RPMI8226 (cell line): ENCODE results near the gene REEP6.
"Not testable (repeated sequence)": the region's sequence is repeated elsewhere in the genome, so short reads cannot be mapped to it uniquely, and the experiment has no call there.

Experiments used
- DNase-seq: peaks from one replicate; pipeline ENCODE4 v3.0.0-alpha.2; 2015

REEP6 gene

DNA sequence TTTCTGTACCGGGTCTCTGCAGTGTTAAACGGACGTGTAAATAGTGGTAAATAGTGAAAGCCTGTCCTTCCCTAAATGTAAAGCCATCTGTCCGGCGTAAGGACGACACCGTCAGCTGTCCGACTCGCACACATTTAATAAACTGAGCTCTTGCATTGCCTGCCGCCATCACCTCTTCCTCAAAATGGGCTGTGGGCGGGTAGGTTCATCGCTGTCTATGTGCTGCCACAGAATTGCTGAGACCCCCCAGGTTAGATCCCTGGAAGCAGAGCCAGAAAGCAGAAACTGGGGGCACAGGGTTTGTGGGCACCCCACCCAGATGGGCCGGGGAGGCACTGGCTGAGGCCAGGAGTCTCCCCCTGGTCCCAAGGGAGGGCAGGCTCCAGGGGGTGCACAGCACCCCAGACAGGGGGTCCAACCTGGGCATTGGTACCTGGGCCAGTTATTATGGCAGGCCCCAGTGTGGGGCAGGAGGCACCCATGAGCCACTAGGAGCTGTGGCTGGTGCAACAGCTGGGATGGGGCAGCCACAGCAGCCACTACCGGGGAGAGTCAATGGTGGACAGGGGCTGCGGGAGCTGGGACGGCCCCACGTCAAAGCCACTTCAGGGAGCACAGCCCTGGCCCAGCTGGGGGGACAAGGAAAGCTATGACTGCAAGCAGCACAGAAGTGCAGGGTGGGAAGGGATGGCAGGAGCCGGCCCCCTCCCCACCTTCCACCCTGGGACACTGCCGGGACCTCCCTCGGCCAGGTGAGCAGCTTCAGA lies 17.7 kb upstream of the REEP6 start:
- DNase-seq: no peak

DNA sequence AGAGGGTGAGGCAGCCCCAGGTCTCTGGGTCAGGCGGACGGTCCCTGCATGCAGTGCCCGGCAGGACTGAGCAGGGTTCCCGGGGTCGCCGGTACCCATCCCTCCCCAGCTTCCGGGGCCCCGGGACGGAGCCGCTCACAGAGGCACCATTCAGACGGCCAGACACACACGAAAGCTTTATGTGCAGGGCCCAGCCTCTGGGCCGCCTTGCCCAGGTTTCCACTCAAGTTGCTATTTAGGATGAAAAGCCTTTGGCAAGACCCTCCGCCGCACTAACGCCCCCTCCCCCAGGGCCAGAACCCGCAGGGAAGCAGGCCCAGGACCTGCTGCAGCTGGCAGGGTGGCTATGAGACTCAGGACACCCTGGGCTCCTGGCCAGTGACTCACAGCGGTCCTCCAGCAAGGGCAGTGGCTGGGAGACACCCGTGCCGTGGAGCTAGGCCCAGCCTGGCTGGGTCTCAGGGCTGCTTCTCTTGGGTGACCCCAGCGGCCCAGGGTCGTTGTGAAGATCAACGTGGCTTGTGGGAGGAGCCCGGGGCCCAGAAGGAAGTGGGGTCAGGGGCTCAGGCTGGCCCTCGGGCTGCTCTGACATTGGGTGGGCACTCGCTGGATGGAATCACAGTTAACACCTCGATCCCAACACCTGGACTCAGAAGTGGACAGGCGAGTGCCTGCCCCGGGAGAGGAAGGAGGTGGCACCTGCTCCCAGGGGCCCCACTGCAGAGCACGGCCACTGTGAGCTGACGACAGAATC lies 16.8 kb upstream of the REEP6 start:
- no peak for DNase-seq

DNA sequence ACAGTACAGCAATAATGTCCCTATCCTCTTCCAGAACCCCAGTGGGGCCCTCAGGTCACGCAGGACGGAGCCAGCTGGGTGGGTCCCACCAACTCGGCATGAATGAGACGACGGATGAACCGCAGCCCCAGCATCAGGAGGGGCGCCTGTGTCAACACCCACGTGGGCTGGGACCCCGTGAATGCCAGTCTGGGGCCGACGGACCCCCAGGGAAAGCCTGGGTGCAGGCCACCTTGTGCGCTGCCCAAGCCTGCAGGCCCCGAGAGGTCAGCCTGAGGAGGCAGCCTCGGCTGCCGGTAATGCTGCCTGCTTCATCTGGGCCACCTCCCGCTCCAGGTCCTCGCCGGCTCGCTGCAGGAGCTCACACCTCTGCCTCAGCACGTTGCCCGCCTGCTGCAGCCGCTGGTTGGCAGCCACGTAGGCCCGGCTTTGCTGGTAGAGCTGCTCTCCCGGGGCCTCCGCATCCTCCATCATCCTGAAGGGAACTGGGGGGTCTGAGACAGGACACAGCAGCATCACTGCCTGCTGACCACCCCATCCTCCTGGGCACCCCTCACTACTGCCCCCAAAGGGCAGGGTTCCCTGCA lies 16.1 kb upstream of the REEP6 start:
- no peak for DNase-seq

DNA sequence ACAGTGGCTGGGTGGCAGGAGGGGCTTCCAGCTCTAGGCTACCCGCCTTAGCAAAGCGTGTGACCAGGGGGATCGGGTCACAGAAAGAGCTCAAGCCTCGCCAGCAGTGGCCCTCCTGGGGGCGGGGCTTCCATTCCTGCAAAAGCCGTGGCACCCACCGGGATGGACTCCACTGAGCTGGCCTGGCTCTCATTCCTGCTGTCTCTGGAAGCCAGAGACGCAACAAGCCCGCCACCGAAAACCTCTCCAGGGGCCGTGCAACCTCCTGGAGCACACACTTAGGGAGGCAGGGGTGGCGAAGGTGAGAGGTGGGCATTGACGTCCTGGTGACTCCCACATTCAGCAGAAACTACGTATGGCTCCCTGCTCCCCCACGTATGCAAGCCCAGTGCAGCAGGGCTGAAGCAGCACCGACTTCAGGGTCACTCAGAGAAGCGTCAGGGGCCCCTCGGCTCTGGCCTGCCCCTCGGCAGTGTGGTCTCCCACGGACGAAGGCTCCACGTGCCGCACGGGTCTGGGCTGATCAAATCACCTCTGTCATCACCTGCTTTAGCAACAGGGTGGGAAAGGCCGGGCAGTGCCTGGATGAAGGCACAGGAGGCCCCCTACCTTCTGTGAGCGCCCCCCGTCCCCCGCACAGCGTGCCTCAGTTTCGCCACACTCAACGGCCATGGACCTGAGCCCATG lies 15.1 kb upstream of the REEP6 start:
- DNase-seq: no peak

DNA sequence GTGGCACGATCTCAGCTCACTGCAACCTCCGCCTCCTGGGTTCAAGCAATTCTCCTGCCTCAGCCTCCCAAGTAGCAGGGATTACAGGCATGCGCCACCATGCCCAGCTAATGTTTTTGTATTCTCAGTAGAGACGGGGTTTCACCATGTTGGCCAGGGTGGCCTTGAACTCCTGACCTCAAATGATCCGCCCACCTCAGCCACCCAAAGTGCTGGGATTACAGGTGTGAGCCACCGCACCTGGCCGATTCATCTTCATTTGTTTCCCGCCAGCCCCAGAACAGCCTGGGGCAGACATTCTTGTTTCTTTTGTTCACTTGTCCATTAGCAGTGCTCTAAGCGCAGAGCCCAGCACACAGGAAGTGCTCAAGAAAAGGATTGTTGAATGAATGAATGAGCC lies 13.9 kb upstream of the REEP6 start:
- DNase-seq: not testable (repeated sequence)

DNA sequence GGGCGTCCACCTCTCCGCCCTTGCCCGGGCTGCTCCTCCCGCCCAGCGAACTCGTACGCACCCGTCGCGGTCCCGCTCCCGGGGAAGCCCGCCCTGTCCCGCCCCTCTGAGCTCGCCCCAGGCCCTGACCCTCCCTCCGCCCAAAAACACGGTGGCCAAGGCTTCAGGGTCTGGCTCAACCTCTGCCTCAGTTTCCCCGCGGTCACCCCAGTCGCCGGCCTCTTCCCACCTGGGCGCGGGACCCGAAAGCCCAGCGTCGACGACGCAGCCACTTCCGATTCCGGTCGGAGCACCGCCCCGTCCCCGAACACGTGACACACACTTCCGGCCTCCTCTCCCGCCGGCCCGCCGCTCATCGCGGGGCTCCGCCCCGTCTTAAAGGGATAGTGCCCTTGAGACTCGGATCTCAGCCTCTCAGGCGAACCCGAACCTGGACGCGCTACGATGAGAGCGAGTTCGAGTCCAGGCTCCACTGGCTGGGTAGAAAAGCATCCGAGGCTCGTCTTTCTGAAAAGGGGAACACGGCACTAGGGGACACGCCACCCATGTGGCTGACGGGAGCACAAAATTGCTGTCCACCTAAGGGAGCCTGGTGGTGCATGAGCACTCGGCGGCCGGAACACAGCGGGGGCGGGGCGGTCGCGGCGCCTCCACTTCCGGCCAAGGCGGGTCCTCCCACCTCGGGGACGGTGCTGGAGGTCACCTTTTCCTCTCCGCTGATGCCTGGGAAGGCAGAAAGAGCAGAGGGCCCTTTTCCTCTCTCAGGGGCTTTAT lies 11.9 kb upstream of the REEP6 start, which contains the start of gene C19orf25:
TSS of gene C19orf25 (minus strand) at position 282 of the 774 bp plus-strand sequence. CDS start 312 bp downstream, outside the sequence.
- DNase-seq: peak; percentile 98

DNA sequence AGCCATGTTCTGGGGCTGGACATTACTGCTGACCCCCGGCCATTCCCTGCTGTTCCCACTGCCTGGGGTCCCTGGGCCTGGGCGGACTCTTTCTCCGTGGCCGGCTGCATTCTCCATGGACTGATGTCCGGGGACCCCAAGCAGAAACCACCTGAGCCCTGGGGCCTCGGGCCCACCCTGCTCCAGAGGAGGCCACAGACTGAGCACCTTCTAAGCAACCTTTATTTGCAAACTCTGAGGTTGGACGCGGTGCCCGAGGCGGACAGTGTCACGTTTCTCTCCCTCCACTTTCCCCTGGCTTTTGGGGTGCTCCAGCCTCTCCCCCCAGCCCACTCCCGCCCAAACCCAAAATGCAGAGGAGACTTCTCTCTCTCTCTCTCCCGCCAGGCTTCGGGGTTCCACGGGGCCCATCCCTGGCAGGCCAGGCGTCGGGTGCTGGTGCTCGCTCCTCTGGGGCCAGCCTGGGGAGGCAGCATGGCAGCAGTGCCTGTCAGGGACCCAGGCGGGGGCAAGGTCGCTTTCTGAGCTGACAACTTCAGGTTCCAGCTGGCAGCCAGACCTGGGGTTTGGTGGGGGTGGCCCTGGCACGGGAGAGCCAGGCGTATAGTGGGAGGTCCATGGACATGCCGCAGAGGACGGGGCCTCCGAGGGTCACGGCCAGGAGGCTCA lies 9.6 kb upstream of the REEP6 start:
- DNase-seq: no peak

DNA sequence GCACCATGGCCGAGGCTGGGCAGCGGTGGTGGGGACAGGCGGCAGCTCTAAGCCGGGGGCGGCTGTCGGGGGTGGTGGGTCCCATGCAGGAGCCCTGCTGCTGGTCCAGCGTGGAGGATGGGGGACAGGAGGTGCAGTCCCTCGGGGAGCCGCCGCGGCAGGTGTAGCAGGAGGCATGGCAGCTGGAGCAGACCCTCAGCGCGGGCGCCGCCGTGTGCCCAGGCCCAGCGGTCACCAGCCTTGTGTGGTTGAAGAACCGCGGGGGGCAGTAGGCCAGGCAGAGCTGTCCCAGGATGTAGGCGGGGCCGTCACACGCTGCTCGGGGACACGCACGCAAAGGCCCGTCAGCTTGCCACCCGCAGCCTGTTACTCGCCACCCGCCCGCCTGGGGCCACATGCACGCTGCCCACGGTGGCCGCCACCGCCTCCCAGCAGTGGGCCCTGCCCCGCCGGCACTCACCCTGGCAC lies 9.1 kb upstream of the REEP6 start:
- DNase-seq: no peak

DNA sequence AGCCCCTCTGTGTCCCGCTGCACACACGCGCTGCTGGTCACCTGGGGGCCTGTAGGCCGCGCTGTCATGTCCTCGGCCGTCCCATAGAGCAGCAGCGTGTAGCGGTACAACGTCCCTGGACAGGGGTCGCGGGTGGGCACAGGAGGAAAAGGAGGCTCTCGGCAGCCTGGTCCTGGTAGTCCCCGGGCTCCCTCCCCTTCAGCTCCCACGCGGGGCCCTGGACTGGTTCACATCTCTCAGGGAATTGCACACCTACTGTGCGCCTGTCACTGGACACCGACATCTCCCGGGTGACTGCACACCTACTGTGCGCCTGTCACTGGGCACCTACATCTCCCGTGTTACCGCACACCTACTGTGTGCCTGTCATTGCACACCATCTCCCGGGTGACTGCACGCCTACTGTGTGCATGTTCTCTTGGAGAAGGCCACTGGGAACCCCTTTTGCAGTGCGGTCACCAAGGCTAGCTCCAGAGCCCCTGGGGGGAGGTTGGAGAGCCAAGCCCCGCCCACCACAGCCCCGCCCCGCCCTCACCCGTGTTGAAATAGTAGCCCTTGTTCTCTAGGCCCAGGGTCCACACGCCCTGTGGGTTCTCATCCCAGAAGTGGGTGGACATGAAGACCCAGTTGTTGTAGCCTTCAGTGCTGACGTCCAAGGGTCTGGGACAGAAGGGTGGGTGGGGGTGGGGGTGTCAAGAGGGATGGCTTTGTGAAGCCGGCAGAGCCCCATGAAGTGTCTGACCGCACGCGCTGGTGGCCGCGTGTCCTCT lies 8.4 kb upstream of the REEP6 start:
- no peak for DNase-seq

DNA sequence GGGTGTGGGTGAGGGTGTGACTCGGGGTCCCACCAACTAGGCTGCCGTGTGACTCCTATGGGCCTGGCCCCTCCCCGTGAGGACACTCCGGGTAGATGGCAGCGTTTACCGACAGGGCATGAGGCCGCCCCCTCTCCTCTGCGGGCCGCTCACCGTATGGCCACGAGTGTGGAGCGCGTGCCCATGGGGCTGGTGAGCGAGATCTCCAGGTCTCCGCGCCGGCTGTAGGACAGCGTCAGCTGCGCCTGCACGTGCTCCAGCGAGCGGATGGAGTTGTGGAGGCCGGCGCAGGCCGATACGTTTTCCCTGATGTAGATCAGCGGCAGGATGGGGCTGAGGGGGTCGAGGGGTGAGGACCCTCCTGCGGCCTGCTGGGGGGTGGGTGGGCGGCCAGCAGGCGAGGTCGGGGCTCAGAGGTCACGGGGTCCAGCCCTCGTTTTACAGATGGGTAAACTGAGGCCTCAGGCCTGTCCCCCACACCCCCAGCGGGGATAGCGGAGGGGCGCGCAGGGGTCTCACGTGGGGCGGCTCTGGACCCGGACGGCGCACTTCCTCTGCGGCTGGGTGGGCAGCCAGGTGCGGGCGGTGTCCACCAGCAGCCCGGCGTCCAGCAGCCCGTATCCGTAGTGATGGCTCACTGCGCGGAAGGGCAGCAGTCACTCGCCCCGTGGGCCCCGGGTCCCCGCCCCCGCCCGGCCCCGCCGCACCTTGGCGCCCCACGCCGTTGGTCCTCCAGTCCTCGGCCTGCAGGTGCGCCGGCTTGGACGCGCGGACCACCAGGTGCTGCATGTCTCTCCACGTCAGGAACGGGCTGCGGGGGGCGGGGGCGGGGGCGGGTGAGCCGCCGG lies 7.6 kb upstream of the REEP6 start:
- no peak for DNase-seq

DNA sequence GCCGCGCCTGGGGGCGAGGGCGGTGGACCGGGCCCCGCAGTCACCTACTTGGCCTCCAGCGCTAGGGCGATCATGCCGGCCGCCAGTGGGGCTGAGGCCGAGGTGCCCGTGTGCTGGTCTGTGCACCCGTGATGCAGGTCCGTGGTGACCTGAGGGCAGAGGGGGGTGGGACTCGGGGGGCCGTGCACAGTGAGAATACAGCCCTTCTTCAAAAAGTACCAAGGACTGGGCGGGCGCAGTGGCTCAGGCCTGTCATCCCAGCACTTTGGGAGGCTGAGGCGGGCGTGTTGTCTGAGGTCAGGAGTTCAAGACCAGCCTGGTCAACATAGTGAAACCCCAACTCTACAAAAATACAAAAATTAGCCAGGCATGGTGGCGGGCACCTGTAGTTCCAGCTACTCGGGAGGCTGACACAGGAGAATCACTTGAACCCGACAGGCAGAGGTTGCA lies 7.0 kb upstream of the REEP6 start:
- DNase-seq: no peak

DNA sequence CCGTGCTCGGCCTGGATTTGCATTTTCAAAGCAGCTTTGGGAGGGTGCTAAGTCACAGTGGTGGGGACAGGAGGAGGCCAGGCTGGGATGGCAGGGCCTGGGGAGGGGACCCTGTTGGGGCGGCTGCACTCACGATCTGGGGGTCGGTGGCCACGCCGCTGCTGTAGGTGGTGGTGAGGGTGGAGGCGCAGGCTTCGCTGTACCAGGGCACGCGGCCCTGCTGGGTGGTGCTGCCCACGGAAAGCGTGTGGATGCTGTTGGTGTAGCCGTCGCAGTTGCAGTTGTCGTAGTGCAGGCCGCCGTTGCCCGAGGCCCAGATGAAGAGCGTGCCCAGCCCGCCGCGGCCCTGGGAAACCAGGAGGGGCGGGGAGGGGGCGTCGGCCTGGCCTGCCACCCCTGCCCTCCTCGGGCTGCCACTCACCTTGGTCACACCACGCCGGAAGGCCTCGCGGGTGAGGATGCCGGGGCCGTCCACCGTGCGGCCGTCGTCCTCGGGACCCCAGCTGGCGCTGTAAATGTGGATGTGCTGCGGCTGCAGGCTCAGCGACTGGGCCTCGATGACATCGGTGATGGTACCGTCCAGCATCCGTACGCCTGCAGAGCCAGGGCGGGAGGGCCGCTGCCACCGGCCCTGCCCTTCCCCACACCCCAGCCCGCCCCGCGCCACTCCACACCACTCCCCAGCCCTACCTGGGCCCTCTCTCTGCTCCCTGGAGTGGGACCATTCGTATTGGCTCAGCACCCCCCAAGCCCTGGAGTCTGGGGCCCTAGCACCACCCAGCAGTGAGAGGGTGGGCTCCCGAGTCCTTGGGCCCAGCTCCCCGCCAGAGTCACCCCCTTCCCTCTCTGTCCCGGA lies 4.0 kb upstream of the REEP6 start:
- DNase-seq: no peak

DNA sequence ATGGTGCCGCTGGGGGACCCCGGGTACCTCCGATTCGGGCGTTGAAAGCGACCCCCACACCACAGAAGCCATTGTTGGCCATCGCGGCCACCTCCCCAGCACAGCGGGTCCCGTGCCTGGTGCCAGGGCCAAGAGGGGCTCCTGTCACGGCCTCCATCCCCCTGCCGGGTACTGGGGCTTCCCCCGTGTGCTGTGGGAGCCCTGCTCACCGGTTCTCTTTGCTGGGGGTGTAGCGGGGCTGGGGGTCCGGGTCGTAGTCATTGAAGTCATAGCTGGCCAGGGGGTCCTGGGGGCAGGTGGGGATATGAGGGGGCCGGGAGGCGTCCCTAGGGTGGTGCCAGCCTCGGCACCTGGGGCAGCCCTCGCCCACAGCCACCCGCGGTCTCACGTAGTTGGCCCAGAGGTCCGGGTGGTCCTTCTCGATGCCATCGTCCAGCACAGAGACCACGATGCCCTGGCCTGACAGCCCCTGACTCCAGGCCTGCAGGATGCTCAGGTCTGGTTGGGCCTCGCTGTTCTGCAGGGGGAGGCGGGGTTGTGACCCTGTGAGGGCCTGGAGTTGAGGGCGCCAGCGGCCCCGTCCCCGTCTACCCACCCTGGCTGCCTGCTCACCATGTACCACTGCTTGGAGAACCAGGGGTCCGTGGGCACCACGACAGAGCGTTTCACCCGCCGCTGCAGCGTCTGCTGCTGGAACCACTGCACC lies 3.3 kb upstream of the REEP6 start:
- no peak for DNase-seq

DNA sequence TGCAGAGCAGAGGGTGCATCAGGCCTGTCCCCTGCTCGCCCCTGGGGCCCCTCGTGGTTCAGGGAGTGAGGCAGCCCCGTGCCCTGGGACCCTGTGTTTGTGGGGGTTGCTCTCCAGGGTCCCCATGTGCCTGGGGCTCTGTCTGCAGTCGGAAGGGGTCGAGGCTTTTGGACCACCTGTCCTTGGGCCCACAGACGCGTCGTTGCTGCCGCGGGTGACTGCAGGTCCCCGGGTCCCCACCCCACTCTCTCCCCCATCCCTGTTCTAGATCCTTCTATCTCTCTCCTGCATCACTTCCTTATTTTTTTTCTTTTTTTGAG lies 2.7 kb upstream of the REEP6 start:
- no peak for DNase-seq

DNA sequence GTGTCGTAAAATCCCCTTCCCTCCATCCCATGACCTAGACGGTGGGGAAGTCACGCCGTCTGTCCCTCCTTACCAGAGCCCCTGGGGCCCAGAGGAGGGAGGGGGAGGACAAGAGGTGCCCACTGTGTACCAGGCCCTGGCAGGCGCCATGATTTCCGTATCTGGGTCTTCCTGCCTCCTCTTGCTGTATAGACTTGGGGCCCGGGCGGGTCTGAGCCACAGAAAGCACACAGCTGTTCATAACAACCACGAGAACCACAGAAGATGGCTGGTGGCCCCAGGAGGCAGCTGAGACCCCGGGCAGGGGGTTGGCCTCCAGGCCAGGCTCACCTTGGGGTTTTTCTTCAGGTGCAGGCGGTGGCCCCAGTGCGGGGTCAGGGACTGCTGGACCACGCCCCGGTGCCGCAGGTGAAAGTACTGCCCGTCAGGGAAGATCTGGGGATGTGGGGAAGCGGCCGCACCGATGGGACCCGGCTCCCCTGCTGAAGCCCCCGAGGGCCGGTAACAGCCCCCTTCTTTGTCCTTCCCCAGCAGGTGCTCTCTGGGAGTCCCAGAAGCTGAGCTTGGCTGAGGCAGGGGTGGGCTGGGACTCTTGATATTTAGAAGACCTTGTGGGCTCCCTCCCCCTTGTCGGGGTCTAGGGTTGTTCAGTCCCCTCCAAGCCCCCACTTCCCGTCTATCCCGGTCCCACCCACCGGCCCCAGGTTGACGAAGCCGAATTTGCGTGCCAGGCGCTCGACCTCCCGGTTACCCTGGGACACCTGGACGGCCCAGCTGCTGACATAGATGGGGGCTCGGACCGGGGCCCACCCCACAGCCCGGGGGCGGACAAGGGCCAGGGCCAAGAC lies 1.3 kb upstream of the REEP6 start:
- DNase-seq: no peak

DNA sequence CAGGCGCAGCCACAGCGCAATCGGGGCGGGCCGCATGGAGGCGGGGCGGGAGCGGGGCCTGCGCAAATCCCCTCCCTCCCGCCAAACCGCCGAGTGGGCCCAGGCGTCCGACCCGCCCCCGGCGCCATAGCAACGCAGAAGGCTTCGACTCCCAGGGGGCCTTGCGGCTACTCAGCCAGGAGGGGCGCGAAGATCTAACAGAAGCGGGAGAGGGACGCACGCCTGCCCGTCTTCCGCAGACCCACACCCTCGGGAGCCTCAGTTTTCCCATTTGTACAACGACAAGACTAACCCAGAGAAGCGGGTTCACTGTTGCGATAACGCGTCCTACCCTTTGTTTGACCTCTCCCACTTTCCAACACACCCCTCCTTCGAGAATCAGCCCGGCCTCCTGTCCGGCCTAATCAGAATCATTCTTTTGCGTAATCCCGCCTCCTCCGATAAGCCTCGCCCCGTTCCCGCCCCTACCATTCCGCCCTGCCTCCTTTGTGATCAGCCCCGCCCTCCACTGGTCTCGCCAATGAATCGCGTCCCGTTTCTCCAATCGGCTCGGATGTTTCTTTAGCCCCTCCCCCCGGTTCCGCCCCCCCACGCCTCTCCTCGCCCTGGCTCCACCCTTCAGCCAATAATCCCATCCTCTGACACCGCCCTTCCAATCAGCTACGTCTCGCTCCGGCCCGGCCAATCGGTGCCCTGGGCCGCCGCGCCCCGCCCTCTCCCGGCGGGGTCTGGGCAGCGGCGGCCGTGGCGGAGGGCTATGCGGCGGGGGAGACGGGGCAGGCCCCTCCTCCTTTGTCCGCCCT lies 469 bp upstream of the REEP6 start, which contains the start of gene PCSK4:
TSS of gene PCSK4 (minus strand) at position 40 of the 803 bp plus-strand sequence. CDS start at position 36, 4 bp downstream.
- peak; percentile 98 for DNase-seq

DNA sequence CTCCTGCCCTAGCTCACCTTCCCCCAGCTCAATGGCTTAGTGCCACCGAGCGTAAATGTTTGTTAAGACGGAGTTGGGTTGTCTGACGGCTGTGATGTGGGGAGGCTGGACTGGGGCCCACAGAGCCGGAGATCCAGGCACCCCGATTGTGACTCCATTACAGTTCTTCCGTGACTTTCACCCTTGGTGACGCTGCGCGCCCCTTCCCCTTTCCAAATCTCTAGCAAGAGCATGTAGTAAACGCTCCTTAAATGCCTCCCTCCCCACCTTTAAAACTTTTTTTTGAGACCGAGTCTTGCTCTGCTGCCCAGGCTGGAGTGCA lies 829 bp downstream of the REEP6 start:
- DNase-seq: no peak
